ENCODE measurements around the gene EIF4E3. TPM values are rescaled to one million over a fixed set of nuclear protein-coding genes. Genes with fewer than 3 reads are reported as not detected.
A peak's percentile ranks its signal among the peaks of the same experiment; 100 is the strongest.

EIF4E3 gene
- total RNA-seq, 3 donors from 2014 or later (not counting 1 experiment from before 2014, with no cell fraction given): 44.9 to 52.2 (median 46.7) TPM

- no peak overlapping the region for H3K27ac Mint-ChIP-seq
Observed at GRCh38 chr3:71653414-71653807, 71.8 kb downstream of the EIF4E3 start.

GRCh38 chr3:71652781-71653413, 72.3 kb downstream of the EIF4E3 start:
- TF ChIP-seq CTCF (IDR thresholded peaks at IDR 0.05): peak; percentile 11
- DNase-seq: peak in 1 of 2 donors; percentile 56
- intact Hi-C loops (cut with micrococcal nuclease): loop anchor here (5.0 kb wide), 1 partner anchor 1101 kb away; no protein-coding TSS in a partner anchor
- 52% methylated on average over 14 of the region's 14 CpGs for WGBS (ENCODE audit: insufficient coverage)
- no peak overlapping the region for H3K4me3 ChIP-seq (ENCODE audit: low read length)
- H3K27me3 ChIP-seq (ENCODE audit: control insufficient read depth, insufficient read depth, low read length): no peaks in the 10 kb centered on the region
- no peak overlapping the region for H3K27ac ChIP-seq (ENCODE audit: low read length)
- no peaks in the 10 kb centered on the region for H3K36me3 Mint-ChIP-seq
- peaks cover 5 to 10% of the 10 kb centered on the region in 2 donors for H3K4me1 Mint-ChIP-seq
- H3K27me3 Mint-ChIP-seq (ENCODE audit: low read depth in 2 of 2): no peaks in the 10 kb centered on the region
- H3K9me3 Mint-ChIP-seq: no peaks in the 10 kb centered on the region
- ATAC-seq: no peak
- no peaks in the 10 kb centered on the region for H3K9me3 ChIP-seq (ENCODE audit: control insufficient read depth, insufficient read depth, low read length)
- H3K27ac Mint-ChIP-seq: no peak overlapping the region
- H3K4me1 ChIP-seq (ENCODE audit: control insufficient read depth, insufficient read depth, low read length): no peaks in the 10 kb centered on the region
- no peaks in the 10 kb centered on the region for H3K36me3 ChIP-seq (ENCODE audit: control insufficient read depth, insufficient read depth, low read length)
- no peak overlapping the region for H3K4me3 Mint-ChIP-seq

More at GRCh38 chr3:71653414-71653807, 71.8 kb downstream of the EIF4E3 start:
- 95% methylated on average over 6 of the region's 6 CpGs for WGBS (ENCODE audit: insufficient coverage)
- DNase-seq: no peak
- TF ChIP-seq CTCF (IDR thresholded peaks at IDR 0.05): no peak
- no peaks in the 10 kb centered on the region for H3K4me1 ChIP-seq (ENCODE audit: control insufficient read depth, insufficient read depth, low read length)
- H3K36me3 ChIP-seq (ENCODE audit: control insufficient read depth, insufficient read depth, low read length): no peaks in the 10 kb centered on the region
- no peak overlapping the region for H3K4me3 ChIP-seq (ENCODE audit: low read length)
- Mint-ChIP-seq H3K27me3 (ENCODE audit: low read depth in 2 of 2) (no peaks in the 10 kb centered on the region), H3K36me3 (no peaks in the 10 kb centered on the region), H3K9me3 (no peaks in the 10 kb centered on the region), H3K4me3 (no peak overlapping the region), H3K4me1 (peaks cover 5 to 14% of the 10 kb centered on the region in 2 donors)
- no peak for ATAC-seq
- H3K9me3 ChIP-seq (ENCODE audit: control insufficient read depth, insufficient read depth, low read length): no peaks in the 10 kb centered on the region
- H3K27ac ChIP-seq (ENCODE audit: low read length): no peak overlapping the region
- intact Hi-C loops (cut with micrococcal nuclease): loop anchor here (5.0 kb wide), 1 partner anchor 1101 kb away; no protein-coding TSS in a partner anchor
- H3K27me3 ChIP-seq (ENCODE audit: control insufficient read depth, insufficient read depth, low read length): no peaks in the 10 kb centered on the region

GRCh38 chr3:71651625-71652024, 73.6 kb downstream of the EIF4E3 start:
- Histone ChIP-seq H3K4me3 (ENCODE audit: low read length) (no peak overlapping the region), H3K4me1 (ENCODE audit: control insufficient read depth, insufficient read depth, low read length) (no peaks in the 10 kb centered on the region), H3K27ac (ENCODE audit: low read length) (no peak overlapping the region), H3K36me3 (ENCODE audit: control insufficient read depth, insufficient read depth, low read length) (no peaks in the 10 kb centered on the region), H3K9me3 (ENCODE audit: control insufficient read depth, insufficient read depth, low read length) (no peaks in the 10 kb centered on the region), H3K27me3 (ENCODE audit: control insufficient read depth, insufficient read depth, low read length) (no peaks in the 10 kb centered on the region)
- Mint-ChIP-seq H3K27me3 (ENCODE audit: low read depth in 2 of 2) (no peaks in the 10 kb centered on the region), H3K4me3 (no peak overlapping the region), H3K9me3 (no peaks in the 10 kb centered on the region), H3K4me1 (peaks cover 5 to 9% of the 10 kb centered on the region in 2 donors), H3K27ac (no peak overlapping the region), H3K36me3 (no peaks in the 10 kb centered on the region)
- no peak for TF ChIP-seq CTCF (IDR thresholded peaks at IDR 0.05)
- 94% methylated on average over 6 of the region's 6 CpGs for WGBS (ENCODE audit: insufficient coverage)
- no peak for DNase-seq
- intact Hi-C loops (cut with micrococcal nuclease): loop anchor here (5.0 kb wide), 1 partner anchor 1099 kb away; no protein-coding TSS in a partner anchor
- ATAC-seq: no peak

All from natural killer cell (primary cell).